ENCODE measurements around the gene FAM193A. TPM values are rescaled to one million over a fixed set of nuclear protein-coding genes. Genes with fewer than 3 reads are reported as not detected.

Gene FAM193A
- total RNA-seq, 1 donor from 2014 or later, result 30.9 TPM

DNA sequence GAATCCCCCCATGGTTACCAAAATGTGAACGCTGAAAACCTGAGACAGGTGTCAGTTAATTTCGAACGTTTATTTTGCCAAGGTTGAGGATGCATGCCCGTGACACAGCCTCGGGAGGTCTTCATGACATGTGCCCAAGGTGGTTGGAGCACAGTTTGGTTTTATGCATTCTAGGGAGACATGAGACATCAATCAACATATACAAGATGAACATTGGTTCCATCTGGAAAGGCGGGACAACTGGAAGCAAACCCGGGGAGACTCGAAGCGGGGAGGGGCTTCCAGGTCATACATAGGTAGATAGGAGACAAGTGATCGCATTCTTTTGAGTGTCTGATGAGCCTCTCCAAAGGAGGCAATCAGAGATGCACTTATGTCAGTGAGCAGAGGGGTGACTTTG is 245.5 kb downstream of the FAM193A start:
- intact Hi-C loops (cut with DNase I), result no loop called here
- Histone ChIP-seq H3K36me3 (no peaks in the 10 kb centered on the region), H3K4me3 (no peak overlapping the region), H3K4me1 (no peaks in the 10 kb centered on the region), H3K27ac (no peak overlapping the region), H3K9me3 (no peaks in the 10 kb centered on the region), H3K27me3 (no peaks in the 10 kb centered on the region)
- DNase-seq (ENCODE audit: low spot score in 2 of 2), result no peak
- TF ChIP-seq, protein P1, sequence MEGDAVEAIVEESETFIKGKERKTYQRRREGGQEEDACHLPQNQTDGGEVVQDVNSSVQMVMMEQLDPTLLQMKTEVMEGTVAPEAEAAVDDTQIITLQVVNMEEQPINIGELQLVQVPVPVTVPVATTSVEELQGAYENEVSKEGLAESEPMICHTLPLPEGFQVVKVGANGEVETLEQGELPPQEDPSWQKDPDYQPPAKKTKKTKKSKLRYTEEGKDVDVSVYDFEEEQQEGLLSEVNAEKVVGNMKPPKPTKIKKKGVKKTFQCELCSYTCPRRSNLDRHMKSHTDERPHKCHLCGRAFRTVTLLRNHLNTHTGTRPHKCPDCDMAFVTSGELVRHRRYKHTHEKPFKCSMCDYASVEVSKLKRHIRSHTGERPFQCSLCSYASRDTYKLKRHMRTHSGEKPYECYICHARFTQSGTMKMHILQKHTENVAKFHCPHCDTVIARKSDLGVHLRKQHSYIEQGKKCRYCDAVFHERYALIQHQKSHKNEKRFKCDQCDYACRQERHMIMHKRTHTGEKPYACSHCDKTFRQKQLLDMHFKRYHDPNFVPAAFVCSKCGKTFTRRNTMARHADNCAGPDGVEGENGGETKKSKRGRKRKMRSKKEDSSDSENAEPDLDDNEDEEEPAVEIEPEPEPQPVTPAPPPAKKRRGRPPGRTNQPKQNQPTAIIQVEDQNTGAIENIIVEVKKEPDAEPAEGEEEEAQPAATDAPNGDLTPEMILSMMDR (IDR thresholded peaks at IDR 0.05), result no peak

Other genes starting within 250 kb of the FAM193A start
- gene ZFYVE28, start 118.0 kb upstream of the FAM193A start, total RNA-seq, result 12.3 TPM
- gene CFAP99, start 117.7 kb upstream of the FAM193A start, total RNA-seq, result not detected
- 19.3 TPM for gene RNF4, start 67.5 kb upstream of the FAM193A start, total RNA-seq
- 65.6 TPM for gene TNIP2, start 219.7 kb downstream of the FAM193A start, total RNA-seq